Caco-2 (cell line): ENCODE results near the gene DPY19L1. TPM values are rescaled to one million over a fixed set of nuclear protein-coding genes. Genes with fewer than 3 reads are reported as not detected.
A peak's percentile ranks its signal among the peaks of the same experiment; 100 is the strongest.
"Not testable (repeated sequence)": the region's sequence is repeated elsewhere in the genome, so short reads cannot be mapped to it uniquely, and the experiment has no call there.

Experiments
- BruUV-seq: library from RNA; stranded (reverse); fragments of 400-500 nt; replicated peaks from 2 replicates; lab custom pipeline; 2021; lab: Mats Ljungman, UMichigan
- CTCF ChIA-PET: fragments of 300-600 bp; sonication (Branson Sonifier 250); formaldehyde crosslinking; loops from one replicate; lab custom pipeline; 2022; ENCODE audit warnings: antibody characterized with exemption; lab: Charles Lee
- POLR2A ChIA-PET: fragments of 300-600 bp; sonication (Branson Sonifier 250); formaldehyde crosslinking; loops from one replicate; lab custom pipeline; 2022; ENCODE audit warnings: antibody characterized with exemption; lab: Charles Lee
- DNase-seq, 2 experiments: peaks; one replicate each; pipeline versions ENCODE4 v3.0.0 to v3.0.0-alpha.2; 2020 to 2022
- H3K27me3 ChIP-seq: replicated peaks from 2 replicates; pipeline ENCODE4 v1.6.0; 2011; ENCODE audit warnings: low read length; ENCODE audit not compliant: control insufficient read depth, insufficient read depth
- H3K36me3 ChIP-seq: 2 replicates; pipeline ENCODE4 v1.5.1; 2011; ENCODE audit warnings: low read length; ENCODE audit not compliant: control insufficient read depth, insufficient read depth
- H3K4me1 ChIP-seq: fragments of 250-450 bp; sonication (Bioruptor Pico); 2 replicates; pipeline ENCODE4 v1.5.1; 2020; ENCODE audit warnings: mild to moderate bottlenecking
- H3K4me3 ChIP-seq: 2 replicates; pipeline ENCODE4 v1.5.1; 2011; ENCODE audit warnings: low read depth, mild to moderate bottlenecking, control low read depth, low read length
- H3K9me3 ChIP-seq: fragments of 250-450 bp; sonication (Bioruptor Pico); 2 replicates; pipeline ENCODE4 v1.5.1; 2020; ENCODE audit warnings: mild to moderate bottlenecking, moderate library complexity
- H3K27ac Mint-ChIP-seq: one replicate; pipeline ENCODE4 v1.8.0; 2022; ENCODE audit warnings: mixed read lengths; ENCODE audit not compliant: unreplicated experiment
- H3K27me3 Mint-ChIP-seq: one replicate; pipeline ENCODE4 v1.8.0; 2022; ENCODE audit warnings: mixed read lengths; ENCODE audit not compliant: insufficient read depth, unreplicated experiment
- H3K36me3 Mint-ChIP-seq: one replicate; pipeline ENCODE4 v1.8.0; 2022; ENCODE audit warnings: mild to moderate bottlenecking, mixed read lengths; ENCODE audit not compliant: insufficient read depth, unreplicated experiment
- H3K4me1 Mint-ChIP-seq: one replicate; pipeline ENCODE4 v1.8.0; 2022; ENCODE audit warnings: low read depth, mixed read lengths; ENCODE audit not compliant: unreplicated experiment
- H3K4me3 Mint-ChIP-seq: one replicate; pipeline ENCODE4 v1.8.0; 2022; ENCODE audit warnings: mild to moderate bottlenecking, moderate library complexity, mixed read lengths; ENCODE audit not compliant: unreplicated experiment
- H3K9me3 Mint-ChIP-seq: one replicate; pipeline ENCODE4 v1.8.0; 2022; ENCODE audit warnings: mixed read lengths; ENCODE audit not compliant: unreplicated experiment
- intact Hi-C: fragments of 100-400 bp; cut with micrococcal nuclease; formaldehyde crosslinking; loops from one replicate; pipeline ENCODE4 v1.10.0; 2022; ENCODE audit not compliant: unreplicated experiment
- total RNA-seq: library from RNA; stranded (reverse); gene quantifications from 2 replicates; pipeline ENCODE4 v1.2.3, GENCODE V29; 2022
- TF ChIP-seq, protein P1 (sequence below), 2 experiments: fragments of 200-600 bp in 1 of 2; IDR thresholded peaks; 1 replicate in 1 of 2; 2 replicates in 1 of 2; pipeline versions ENCODE4 v1.5.1 to v1.8.0; 2011 to 2022; ENCODE audit warnings: antibody characterized with exemption in 1 of 2, control low read depth in 1 of 2, inconsistent platforms in 1 of 2, low read depth in 1 of 2, low read length in 1 of 2, mild to moderate bottlenecking in 1 of 2, moderate library complexity in 1 of 2; ENCODE audit not compliant: insufficient read depth in 1 of 2, severe bottlenecking in 1 of 2, unreplicated experiment in 1 of 2

The DPY19L1 gene
- total RNA-seq, 1 experiment from 2014 or later, result 12.9 TPM

DNA sequence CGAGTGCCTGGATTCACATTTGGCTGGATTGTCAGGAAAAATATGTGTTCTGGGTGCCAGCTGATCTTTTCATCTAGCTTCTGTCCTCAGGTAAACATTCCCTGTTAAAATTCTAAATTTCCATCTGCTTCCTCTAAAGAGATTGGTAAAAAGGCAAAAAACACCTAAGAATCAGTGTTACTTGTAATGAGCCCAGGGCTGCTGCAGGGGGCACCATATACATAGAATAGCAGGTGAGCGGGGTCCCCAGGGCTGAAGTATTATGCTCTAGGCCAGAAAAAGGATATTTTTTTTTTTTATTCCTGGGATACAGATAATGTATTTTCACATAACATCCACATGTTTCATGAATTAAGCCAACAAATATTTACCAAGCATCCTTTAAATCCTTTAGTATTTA lies 18.4 kb upstream of the DPY19L1 start:
- peaks cover 28% of the 10 kb centered on the region for H3K27me3 Mint-ChIP-seq
- intact Hi-C loops, H3K9me3 Mint-ChIP-seq, H3K36me3 ChIP-seq, H3K4me3 Mint-ChIP-seq, H3K4me1 ChIP-seq, H3K4me3 ChIP-seq, CTCF ChIA-PET, H3K27me3 ChIP-seq, DNase-seq, H3K36me3 Mint-ChIP-seq, H3K9me3 ChIP-seq, H3K27ac Mint-ChIP-seq, BruUV-seq, POLR2A ChIA-PET, H3K4me1 Mint-ChIP-seq: not testable (repeated sequence)
- TF ChIP-seq, protein P1, sequence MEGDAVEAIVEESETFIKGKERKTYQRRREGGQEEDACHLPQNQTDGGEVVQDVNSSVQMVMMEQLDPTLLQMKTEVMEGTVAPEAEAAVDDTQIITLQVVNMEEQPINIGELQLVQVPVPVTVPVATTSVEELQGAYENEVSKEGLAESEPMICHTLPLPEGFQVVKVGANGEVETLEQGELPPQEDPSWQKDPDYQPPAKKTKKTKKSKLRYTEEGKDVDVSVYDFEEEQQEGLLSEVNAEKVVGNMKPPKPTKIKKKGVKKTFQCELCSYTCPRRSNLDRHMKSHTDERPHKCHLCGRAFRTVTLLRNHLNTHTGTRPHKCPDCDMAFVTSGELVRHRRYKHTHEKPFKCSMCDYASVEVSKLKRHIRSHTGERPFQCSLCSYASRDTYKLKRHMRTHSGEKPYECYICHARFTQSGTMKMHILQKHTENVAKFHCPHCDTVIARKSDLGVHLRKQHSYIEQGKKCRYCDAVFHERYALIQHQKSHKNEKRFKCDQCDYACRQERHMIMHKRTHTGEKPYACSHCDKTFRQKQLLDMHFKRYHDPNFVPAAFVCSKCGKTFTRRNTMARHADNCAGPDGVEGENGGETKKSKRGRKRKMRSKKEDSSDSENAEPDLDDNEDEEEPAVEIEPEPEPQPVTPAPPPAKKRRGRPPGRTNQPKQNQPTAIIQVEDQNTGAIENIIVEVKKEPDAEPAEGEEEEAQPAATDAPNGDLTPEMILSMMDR (IDR thresholded peaks at IDR 0.05; ENCODE audit: insufficient read depth in 1 of 2, low read depth in 1 of 2, low read length in 1 of 2, severe bottlenecking in 1 of 2, unreplicated experiment in 1 of 2), result peak; percentile 28 to 60

DNA sequence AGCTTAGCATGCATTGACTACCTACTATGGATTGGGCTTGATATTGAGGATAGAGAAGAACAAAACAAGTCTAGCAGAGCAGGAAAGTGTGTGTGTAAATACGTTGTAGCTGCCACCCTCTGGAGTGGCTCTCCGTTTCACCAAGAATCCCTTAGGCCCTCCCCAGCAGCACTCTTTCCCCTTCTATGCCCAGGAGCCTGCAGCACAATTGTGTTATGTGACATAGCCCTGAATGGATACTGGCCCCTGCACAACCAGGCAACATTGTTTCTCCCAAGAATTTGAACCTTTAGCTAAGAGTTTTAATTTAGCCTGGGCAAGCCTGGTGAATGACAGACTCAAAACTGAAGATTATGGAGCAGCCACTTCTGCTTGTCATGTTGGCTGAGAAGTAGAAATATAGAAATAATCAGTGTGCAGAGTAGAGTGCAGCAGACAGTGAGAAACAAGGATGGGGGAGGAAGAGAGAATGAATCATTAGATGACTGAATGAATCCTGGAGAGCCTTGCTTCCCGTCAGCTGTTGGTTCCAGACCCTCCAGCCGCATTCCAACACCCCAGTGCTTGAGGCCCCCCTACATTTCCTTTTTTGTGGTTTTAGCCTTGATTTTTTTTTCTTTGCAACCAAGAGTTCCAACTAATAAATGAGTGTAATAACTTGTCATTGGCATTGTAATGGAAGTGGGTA lies 16.3 kb upstream of the DPY19L1 start:
- H3K9me3 ChIP-seq, H3K4me1 ChIP-seq, H3K4me3 ChIP-seq, DNase-seq, H3K4me3 Mint-ChIP-seq, H3K36me3 ChIP-seq, H3K36me3 Mint-ChIP-seq, H3K9me3 Mint-ChIP-seq, H3K27me3 ChIP-seq, H3K27ac Mint-ChIP-seq, intact Hi-C loops, H3K4me1 Mint-ChIP-seq, BruUV-seq, POLR2A ChIA-PET, CTCF ChIA-PET: not testable (repeated sequence)
- peaks cover 20% of the 10 kb centered on the region for H3K27me3 Mint-ChIP-seq

DNA sequence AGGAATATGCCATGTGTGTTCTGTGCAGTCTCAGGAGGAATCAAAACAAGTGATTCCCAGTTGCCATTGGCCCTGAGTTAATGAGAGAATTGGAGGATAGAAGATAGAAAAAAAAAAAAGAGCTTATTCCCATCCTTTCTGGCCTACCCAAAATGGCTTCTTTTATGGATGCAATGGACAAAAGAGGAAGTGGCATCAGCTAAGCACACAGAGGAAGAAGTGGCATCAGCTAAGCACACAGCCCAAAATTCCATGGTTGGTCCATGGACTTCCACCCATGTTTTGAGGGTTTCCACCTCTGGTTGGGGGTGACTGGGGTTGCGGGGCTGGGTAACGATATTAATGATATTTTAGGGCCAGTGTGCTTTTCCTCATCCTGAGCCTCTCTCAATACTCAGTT lies 11.1 kb upstream of the DPY19L1 start:
- intact Hi-C loops, H3K4me3 Mint-ChIP-seq, H3K4me1 ChIP-seq, H3K9me3 Mint-ChIP-seq, DNase-seq, H3K27me3 Mint-ChIP-seq, H3K36me3 Mint-ChIP-seq, POLR2A ChIA-PET, H3K4me1 Mint-ChIP-seq, H3K27ac Mint-ChIP-seq, H3K36me3 ChIP-seq, H3K4me3 ChIP-seq, H3K9me3 ChIP-seq, BruUV-seq, CTCF ChIA-PET, H3K27me3 ChIP-seq: not testable (repeated sequence)

DNA sequence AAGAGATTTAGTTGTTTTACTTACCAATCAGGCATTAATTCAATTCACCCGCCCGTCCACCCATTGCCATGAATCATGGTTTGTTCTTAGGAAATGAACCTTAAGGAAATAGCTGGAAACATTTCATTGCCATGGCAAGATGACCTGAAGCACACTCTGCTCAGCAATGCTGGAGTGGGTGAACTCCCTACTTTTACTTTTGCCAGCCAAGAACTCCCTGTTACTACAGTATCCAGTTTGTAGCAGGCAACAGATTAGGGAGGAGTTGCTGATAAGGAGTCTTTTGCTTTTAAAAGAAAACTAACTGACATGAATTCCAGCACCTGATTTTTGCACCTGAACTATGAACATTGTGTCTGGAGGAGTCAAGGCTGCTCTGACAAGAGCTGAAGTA lies 10.6 kb upstream of the DPY19L1 start:
- H3K4me3 Mint-ChIP-seq, H3K9me3 Mint-ChIP-seq, intact Hi-C loops, H3K4me1 Mint-ChIP-seq, H3K36me3 ChIP-seq, DNase-seq, H3K27ac Mint-ChIP-seq, H3K27me3 ChIP-seq, BruUV-seq, H3K4me3 ChIP-seq, H3K9me3 ChIP-seq, H3K36me3 Mint-ChIP-seq, H3K27me3 Mint-ChIP-seq, POLR2A ChIA-PET, CTCF ChIA-PET, H3K4me1 ChIP-seq: not testable (repeated sequence)

DNA sequence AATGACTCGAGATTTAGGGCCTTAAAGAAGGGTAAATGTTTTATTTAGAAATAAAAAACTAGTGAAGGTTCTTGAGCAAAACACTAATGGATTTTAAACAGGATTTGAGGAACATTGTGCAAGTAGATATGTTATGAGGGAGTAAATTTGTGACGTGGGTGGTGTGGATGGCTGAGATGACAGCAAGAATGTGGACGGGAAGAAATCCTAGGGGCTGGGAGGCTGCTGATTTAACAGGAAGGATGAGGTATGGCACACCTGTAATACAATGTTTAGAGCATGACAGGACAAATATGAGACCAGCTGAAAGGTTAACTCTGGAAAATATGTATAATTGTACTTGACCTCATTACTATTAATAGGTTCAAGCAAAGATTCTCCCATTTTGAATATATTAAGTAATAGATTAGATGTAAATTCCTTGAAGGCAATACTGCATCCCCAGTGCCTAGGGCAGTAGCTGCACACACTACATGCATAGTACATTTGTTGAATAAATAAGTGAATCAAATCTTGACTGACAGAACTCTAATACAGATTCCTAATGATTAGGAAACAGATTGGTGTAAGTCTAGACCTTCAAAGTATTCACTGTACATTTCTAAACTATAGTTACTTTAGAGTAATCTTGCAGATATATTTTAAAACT lies 10.1 kb upstream of the DPY19L1 start:
- H3K9me3 Mint-ChIP-seq, H3K9me3 ChIP-seq, H3K4me1 ChIP-seq, intact Hi-C loops, CTCF ChIA-PET, BruUV-seq, H3K4me1 Mint-ChIP-seq, H3K27me3 ChIP-seq, H3K27me3 Mint-ChIP-seq, DNase-seq, POLR2A ChIA-PET, H3K4me3 Mint-ChIP-seq, H3K36me3 Mint-ChIP-seq, H3K36me3 ChIP-seq, H3K4me3 ChIP-seq, H3K27ac Mint-ChIP-seq: not testable (repeated sequence)

DNA sequence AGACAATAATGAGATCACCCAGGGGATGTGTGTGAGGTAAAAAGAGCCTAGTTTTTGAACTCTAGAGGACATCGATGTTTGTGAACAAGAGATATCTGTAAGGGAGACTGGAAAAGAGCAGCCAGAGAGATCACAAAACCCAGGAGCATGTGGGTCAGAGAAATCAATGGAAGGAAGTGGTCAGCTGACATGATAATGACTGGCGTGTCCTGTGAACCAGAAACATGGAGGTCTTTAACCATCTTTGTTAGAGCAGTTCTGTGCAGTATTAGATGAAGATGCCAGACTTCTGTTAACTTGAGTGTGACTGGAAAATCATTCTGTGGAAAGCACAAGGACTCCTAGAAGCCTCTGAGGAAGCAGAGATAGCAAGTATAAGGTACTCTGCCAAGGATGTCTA lies 6.0 kb upstream of the DPY19L1 start:
- H3K9me3 ChIP-seq, intact Hi-C loops, H3K36me3 Mint-ChIP-seq, CTCF ChIA-PET, H3K9me3 Mint-ChIP-seq, H3K36me3 ChIP-seq, H3K27me3 ChIP-seq, H3K4me1 ChIP-seq, DNase-seq, H3K4me1 Mint-ChIP-seq, BruUV-seq, H3K4me3 ChIP-seq, H3K27ac Mint-ChIP-seq, POLR2A ChIA-PET, H3K4me3 Mint-ChIP-seq: not testable (repeated sequence)
- peaks cover 15% of the 10 kb centered on the region for H3K27me3 Mint-ChIP-seq
